GM19468 (cell line): ENCODE results near the gene UNC50.
"Not testable (repeated sequence)": the region's sequence is repeated elsewhere in the genome, so short reads cannot be mapped to it uniquely, and the experiment has no call there.

Experiments used
- ATAC-seq: cut with Tn5 transposase; IDR thresholded peaks from one replicate; pipeline ENCODE4 v1.9.1; 2021; ENCODE audit warnings: mild to moderate bottlenecking, moderate library complexity, moderate number of reproducible peaks; ENCODE audit not compliant: unreplicated experiment; ENCODE audit errors: extremely low read depth

UNC50 gene

DNA sequence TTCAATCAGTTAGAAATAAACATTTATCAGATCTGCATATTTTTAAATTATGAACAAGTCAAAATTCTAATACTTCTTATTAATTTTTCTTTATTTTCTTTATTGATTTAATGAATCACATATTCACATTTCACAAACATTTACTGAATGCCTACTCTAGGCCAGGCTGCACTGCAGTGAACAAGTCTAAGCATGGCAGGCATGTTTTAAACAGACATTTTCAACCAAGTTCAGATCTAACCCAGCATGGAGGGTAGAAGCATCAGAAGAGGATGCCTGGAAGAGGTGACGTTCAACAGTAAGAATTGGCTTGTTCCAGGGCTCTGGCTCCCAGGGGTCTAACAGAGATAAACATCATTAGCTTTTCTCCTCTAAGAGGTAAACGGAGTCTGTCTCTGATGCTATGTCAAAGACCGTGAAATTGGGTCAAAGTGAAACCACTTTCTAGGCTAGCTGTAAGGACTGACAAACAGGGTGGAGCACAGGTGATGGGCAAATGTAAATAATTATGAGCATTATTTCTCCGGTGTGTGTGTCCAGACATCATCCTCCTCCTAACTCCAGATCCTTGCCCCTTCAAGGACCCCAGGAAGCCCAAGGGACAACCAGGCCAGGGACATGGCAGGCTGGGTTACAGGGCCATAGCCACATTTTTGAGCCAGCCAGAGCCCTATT lies 50.6 kb downstream of the UNC50 start:
- ATAC-seq = no peak

DNA sequence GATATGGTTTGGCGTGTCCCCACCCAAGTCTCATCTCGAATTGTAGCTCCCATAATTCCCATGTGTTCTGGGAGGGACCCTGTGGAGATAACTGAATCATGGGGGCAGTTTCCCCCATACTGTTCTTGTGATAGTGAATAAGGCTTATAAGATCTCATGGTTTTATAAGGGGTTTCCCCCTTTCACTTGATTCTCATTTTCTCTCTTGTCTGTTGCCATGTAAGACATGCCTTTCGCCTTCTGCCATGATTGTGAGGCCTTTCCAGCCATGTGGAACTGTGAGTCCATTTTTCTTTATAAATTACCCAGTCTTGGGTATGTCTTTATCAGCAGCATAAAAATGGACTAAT lies 51.1 kb downstream of the UNC50 start:
- ATAC-seq = not testable (repeated sequence)

DNA sequence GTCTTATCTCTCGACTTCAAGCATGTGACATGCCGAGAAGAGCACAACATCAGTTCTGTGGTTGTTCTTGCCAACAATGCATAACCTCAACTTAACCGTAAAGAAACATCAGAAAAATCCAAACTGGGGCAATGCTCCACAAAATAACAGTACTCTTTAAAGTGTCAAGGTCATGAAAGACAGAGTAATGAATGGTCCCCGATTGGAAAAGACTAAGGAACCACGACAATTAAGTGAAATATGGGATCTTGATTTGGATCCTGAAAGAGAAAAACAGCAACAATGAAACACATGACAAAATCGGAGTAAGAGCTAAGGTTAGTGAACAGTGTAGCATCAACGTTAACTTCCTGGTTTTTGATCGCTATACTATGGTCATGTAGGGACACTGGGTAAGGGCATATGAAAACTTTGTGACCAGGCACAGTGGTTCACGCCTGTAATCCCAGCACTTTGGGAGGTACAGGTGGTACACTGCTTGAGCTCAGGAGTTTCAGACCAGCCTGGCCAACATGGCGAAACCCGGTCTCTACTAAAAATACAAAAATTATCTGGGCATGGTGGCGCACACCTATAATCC lies 55.2 kb downstream of the UNC50 start:
- no peak for ATAC-seq

DNA sequence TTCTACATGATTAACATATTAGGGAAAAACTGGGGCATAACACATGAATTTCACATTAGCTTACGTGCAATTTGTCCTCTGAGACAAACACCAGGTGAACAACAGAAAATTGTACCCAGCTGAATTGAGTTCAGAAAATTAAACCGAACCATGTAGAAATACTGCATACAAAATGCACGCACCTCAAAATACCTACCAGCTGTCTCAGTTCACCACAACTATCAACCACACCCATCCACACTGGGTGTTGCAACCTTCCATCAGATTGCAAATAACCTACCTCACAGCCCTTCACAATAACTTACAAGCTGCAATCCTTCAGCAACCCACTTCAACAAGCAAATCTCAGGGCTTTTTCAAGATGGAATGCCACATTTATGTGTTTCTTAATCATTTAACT lies 55.9 kb downstream of the UNC50 start:
- no peak for ATAC-seq

DNA sequence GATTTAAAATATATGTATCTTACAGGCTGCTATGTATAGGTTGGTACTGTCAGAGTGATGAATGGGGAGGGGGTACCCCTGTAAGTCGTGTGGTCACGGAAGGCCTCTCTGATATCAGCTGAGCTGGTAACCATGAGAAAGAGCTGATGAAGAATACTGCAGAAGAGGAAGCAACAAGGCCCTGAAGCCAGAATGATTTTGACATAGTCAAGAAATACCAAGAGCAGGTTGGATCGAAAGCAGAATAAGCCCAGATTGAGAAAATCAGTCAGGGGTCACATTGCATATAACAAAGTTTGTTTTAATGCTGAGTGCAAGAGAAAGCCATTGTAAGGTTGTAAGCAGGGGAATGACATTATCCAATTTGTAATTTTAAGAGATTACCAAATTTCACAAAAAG lies 57.3 kb downstream of the UNC50 start:
- ATAC-seq = no peak
